GM18526 (cell line): ENCODE data around the gene KRTAP17-1.

Experiments
- POLR2A ChIP-seq: IDR thresholded peaks from 3 replicates; pipeline ENCODE4 v1.6.1; 2011; ENCODE audit not compliant: insufficient read length; ENCODE audit errors: extremely low read depth

KRTAP17-1 gene

DNA sequence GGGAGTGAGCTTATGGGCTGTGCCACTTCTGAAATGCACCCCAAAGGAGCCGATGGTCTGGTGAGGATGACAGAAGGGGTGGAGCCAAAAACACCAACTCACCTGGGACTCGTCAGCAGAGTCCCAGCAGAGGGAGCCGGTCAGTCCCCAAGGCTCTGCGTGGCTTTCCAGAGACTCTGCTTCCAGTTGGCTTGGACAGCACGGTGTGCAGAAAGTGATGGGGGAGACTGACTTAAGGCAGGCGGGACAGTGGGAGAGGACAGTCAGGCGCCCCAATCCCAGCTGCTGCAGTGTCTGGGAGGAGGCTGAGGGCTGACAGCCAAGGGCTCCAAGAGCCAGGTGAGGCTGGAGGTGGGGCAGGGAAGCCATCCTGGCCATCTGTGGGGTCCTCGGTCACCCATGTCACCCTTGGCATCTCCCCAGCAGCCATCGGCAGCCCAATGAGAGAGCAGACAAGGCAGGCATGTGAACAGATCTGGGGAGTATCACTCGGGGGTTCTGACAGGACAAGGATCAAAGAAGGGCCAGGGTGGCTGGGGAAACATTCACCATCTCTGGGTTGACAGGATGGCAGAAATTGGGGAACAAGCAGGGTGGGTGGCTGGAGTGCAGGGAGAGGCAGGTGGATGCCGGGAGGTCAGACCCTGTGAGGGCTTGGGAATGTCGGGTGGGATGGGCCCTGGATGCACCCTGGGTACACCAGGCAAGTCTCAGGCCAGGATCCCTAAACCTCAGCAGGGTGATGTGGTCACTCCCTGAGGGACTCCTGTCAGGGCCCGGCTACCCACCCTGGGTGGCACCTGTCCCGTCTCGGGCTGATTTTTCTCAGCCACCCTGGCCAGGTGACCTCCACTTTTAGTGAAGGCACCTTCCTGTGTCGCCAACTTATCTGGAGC lies 8.9 kb upstream of the KRTAP17-1 start:
- TF ChIP-seq POLR2A, result no peak

DNA sequence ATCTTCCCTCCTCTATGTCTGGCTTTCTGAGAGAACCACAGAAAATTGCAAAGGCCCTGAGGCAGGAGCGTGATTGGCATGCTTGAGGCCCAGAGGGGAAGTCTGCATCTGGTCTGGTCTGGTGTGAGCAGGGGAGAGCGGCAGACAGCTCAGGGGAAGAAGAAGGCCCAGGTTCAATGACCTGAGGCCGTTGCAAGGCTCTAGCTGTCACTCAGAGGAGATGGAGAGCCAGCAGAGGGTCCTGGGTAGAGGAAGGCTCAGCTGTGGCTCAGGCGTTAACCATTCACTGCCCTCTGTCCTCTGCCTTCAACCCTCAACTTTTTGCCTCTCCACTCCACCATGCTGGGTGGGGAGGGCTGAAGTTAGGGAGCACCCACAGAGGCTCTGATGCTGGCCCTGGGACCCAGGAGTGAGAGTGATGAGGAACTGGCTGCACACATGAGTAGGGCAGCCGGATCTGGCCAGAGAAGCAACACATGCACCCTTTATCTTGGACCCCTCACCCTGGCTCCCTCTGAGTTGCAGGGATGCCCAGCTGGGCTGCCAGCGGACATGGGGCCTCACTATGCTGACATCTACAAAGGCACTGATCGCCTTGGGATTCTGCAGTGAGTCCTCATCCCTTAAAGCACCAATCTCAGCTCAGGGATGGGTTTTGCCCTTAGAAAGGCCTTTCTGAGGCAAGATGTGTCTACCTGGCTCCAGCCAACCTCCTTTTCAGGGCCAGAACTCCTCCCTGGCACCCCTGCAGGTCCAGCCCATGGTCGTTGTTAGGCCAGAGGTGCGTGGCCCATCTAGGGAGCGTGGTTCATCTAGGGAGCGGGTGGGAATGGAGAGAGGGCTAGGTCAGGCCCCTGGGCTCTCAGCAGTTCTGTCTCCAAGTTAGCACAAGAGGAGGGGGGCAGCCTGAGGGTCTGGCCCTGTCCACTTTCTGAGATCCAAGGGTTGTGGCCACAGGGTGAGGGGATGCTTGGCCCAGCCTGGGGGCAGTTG lies 7.7 kb upstream of the KRTAP17-1 start:
- TF ChIP-seq POLR2A, result no peak

DNA sequence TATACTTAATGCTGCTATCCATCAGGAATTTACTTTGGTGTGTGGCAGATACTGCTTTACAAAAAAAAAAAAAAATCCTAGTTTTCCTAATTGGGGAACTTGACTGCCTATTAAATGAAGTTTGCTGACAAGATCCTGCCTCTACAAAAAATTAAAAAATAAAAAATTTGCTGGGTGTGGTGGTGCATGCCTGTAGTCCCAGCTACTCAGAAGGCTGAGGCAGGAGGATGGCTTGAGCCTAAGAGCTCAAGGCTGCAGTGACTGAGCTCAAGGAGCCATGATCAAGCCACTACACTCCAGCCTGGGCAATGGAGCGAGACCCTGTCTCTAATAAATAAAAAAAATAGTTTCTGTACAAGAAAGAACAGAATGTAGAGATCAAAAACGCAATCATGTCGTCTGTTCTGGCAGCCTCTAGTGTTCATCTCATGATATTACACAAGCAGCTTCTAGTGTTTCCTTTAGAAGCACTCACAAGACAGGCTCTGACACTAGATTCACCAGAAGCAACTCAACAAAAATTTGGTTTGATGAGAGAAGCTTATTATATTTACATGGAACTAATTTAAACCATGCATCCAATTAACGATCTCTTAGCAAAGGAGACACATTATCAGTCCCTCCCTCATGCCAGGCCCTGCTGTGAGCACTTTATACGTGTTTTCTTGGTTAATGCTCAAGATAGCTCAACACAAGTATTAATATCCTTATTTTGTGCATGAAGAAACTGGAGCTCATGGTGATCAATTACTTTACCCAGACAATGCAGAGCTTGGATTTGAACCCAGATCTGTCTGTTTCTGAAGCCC lies 6.8 kb upstream of the KRTAP17-1 start:
- TF ChIP-seq POLR2A, result no peak

DNA sequence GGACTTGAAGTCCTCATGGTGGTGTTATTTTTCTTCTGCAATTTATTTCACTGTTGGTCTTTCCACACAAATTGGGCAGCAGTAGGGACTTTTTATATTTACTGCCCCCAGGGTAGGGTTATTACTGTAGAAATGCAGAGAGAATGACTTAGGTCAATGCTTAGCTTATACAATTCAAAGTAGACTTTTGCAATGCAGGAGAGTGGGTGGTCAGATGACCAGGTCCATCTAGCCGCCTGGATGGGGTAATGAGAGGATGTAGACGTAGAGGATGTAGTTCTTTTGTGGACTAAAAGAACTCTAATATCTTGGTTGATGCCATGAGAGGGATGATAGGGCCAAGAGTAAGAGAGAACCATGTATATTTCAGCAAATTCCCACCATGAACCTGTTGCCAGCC lies 2.7 kb upstream of the KRTAP17-1 start:
- no peak for TF ChIP-seq POLR2A

DNA sequence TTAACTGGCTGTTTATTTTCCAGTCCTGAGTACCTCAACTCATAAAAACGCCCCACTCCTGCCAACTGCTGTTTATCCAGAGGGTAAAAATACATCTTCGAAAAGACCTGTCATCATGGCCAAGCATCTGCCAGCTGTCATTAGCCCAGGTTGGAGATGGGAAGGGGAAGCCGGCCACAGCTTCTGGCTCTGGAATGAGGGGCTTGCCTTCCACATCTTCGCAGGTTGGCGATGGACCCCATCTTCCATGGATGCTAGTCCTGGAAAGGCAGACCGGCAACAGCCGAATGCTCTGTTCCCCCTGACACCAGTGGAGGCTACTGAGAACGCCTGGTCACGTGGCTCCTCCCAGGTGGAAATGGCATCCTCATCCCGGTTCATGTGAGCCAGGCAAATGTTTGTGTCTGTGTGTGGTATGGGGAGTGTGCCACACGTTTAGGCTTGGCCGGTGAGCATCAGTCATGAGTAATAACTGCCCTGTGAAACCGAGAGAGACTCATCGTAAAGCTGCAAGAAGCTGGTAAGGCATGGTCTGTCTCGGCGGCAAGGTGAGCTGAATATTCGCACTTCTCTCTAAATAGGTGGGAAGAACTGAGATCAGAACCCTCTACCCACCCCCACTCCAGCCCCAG lies 420 bp upstream of the KRTAP17-1 start:
- TF ChIP-seq POLR2A, result no peak

DNA sequence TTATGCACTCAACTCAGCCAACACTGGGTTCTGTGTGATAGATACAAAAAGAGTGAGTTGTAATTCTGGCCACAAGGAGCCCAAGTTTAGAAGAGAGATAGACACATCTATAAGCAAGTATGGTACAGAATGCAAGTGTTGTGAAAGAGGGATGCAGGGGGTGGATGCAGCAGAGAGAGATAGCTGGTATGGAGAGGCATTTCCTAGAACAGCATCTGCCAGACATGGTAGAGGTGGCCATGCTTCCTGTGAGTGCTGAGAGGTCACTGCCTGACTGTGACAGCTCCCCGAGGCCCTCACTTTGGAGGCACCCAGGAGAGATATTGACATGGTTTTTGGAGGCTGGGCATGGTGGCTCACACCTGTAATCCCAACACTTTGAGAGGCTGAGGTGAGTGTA lies 4.4 kb downstream of the KRTAP17-1 start:
- no peak for TF ChIP-seq POLR2A

DNA sequence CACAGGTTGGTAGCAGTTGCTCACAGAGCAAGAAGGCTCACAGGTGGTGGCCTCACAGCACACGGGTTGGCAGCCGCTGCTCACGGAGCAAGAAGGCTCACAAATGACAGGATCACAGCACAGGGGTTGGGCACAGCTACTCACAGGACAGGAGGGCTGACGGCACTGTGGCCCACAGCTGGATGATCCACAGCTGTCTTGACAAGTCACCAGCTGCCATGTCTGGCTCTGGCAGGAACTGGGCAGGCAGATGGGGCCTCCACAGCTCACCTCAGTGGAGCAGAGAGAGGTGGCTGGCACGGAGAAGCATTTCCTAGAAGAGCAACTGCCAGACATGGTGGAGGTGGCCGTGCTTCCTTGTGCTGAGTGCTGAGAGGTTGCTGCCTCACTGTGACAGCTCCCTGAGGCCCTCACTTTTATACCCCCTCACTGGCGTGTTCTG lies 6.6 kb downstream of the KRTAP17-1 start, which contains the start of gene KRTAP16-1:
Gene KRTAP16-1 (minus strand): TSS at position 392 of the 442 bp plus-strand sequence. CDS start 56 bp downstream, at position 336.
- no peak for TF ChIP-seq POLR2A

DNA sequence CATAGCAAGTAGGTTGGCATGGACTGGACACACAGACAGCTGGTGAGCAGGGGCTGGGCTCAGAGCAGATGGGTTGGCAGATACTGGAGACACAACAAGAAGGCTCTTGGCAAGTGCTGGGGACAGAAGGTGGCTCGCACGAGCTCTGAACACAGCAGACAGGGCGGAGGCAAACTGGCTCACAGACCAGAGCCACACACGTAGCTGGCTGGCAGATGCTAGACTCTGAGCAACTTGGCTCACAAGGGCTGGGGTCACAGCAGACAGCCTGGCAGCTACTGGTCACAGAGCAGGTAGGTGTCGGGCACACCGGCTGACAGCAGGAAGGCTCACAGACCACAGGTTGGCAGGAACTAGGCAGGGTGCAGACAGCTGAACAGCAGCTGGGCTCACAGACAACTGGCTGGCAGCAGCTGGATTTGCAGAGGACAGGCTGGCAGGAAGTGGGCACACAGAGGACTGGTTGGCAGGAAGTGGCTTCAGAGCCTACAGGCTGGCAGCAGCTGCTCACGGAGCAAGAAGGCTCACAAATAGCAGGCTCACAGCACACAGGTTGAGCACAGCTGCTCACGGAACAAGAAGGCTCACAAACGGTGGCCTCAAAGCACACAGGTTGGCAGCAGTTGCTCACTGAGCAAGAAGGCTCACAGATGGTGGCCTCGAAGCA lies 7.1 kb downstream of the KRTAP17-1 start:
- TF ChIP-seq POLR2A, result no peak

DNA sequence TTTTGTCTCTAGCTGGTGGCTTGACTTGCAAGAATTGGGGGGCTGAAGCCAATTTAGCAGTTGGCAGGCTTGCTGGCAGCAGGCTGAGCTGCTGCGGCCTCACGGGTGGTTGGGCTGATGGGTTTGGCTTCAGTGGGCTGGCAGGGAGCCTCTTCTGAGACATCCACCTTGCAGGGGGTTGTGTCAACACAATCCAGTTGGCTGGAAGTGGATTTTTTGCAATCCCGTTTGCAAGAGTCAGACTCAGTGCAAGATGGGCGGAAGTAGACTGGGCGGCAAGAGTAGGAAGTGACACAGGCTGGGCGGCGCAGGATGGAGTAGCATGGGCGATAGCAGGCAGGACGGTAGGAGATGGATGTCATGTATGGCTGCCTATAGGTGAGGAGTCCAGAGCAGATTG lies 7.9 kb downstream of the KRTAP17-1 start:
- no peak for TF ChIP-seq POLR2A

DNA sequence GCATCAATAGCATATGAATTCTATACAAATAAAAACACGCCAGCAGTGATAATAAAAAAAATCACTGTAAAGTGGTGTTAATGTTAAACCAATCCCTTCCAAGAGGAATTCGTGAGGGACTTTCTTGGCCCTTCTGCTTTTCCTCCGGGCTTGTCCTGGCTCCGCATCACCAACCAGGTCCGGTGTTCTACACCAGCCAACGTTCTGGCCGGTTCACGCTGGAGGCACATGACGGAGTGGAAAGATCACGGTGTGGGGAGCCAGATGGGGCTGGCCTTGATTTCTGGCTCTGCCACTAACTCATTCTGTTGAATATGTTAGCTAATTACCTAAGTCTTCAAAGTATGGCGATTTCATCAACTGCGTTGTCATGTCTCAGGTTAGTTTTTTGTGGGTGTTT lies 11.4 kb downstream of the KRTAP17-1 start:
- TF ChIP-seq POLR2A, result no peak

DNA sequence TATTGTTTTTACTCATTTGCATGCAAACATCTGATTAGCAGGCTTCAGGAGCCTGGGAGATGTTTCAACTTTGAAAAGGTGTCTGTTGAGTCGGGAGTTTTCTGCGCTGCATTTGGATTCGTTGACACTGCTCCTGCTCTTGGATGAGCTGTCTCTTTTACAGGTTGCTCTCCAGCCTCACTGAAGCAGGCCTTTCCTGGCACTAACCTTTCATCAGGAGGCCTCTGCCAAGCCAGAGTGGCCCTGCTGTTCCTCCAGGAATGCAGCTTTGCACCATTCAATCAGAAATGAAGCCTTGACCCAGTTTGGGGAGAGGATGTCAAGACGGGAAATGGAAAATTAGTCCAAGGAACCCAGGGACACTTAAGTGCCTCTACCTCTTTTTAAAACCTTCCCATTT lies 12.5 kb downstream of the KRTAP17-1 start:
- no peak for TF ChIP-seq POLR2A

DNA sequence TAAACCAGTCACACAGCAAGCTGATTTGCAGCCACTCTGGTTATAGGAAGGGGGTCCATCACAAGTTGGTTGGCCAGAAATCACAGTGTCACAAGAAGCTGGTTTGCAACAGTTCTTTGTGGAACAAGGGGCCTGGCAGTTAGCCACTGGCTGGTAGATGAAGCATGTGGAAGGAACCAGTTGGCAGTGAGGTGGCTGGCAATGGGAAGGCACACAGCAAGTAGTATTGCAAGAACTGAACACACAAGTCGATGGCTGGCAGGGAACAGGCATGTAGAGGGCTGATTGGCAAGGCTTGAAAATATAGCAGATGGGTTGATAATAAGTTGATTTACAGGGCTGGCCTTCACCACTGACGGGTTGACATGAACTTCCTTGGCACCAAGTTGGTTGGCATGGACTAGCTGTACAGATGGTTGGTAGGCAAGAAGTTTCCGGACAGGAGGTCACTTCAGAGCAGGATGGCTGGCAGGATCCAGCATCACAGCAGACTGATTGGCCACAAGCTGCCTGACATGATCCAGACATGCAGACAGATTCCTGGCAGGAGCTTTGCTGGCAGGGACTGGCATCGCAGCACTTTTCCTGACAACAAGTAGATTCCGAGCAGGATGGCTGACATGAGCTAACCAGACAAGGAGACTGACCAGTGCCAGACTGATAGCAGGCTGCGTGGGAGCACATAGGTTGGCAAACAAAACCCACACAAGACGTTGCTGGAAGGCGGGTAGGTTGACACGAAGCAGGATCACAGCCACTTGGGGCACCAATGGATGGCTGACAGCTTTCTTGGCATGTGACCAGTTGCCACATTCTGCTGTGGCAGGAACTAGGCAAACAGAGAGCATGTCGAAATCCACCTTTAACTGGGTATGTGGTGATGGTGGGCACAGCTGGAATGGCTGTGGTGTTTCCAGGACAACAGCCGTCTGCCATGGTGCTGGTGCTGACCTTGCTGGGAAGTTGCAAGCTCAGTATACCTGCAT lies 13.3 kb downstream of the KRTAP17-1 start, which contains the start of gene KRTAP29-1:
Gene KRTAP29-1 (minus strand): TSS at position 936 of the 986 bp plus-strand sequence. CDS start 0 bp downstream, at position 936.
- TF ChIP-seq POLR2A, result no peak
